ENCODE measurements around the gene TLCD5.

- TF ChIP-seq, protein P1, sequence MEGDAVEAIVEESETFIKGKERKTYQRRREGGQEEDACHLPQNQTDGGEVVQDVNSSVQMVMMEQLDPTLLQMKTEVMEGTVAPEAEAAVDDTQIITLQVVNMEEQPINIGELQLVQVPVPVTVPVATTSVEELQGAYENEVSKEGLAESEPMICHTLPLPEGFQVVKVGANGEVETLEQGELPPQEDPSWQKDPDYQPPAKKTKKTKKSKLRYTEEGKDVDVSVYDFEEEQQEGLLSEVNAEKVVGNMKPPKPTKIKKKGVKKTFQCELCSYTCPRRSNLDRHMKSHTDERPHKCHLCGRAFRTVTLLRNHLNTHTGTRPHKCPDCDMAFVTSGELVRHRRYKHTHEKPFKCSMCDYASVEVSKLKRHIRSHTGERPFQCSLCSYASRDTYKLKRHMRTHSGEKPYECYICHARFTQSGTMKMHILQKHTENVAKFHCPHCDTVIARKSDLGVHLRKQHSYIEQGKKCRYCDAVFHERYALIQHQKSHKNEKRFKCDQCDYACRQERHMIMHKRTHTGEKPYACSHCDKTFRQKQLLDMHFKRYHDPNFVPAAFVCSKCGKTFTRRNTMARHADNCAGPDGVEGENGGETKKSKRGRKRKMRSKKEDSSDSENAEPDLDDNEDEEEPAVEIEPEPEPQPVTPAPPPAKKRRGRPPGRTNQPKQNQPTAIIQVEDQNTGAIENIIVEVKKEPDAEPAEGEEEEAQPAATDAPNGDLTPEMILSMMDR (IDR thresholded peaks at IDR 0.05): no peak
- no peak for TF ChIP-seq EP300 (IDR thresholded peaks at IDR 0.05; ENCODE audit: low read depth)
Measured at GRCh38 chr11:120302001-120302805, 22.9 kb upstream of the TLCD5 start.
